ENCODE data around the gene AP2B1. TPM values are rescaled to one million over a fixed set of nuclear protein-coding genes. Genes with fewer than 3 reads are reported as not detected.

Gene AP2B1
- total and polyA plus RNA-seq, 9 of the 15 experiments (the other 6 are each of a cell fraction or from before 2014, with no cell fraction given), result 60.1 to 287 (median 105) TPM

DNA sequence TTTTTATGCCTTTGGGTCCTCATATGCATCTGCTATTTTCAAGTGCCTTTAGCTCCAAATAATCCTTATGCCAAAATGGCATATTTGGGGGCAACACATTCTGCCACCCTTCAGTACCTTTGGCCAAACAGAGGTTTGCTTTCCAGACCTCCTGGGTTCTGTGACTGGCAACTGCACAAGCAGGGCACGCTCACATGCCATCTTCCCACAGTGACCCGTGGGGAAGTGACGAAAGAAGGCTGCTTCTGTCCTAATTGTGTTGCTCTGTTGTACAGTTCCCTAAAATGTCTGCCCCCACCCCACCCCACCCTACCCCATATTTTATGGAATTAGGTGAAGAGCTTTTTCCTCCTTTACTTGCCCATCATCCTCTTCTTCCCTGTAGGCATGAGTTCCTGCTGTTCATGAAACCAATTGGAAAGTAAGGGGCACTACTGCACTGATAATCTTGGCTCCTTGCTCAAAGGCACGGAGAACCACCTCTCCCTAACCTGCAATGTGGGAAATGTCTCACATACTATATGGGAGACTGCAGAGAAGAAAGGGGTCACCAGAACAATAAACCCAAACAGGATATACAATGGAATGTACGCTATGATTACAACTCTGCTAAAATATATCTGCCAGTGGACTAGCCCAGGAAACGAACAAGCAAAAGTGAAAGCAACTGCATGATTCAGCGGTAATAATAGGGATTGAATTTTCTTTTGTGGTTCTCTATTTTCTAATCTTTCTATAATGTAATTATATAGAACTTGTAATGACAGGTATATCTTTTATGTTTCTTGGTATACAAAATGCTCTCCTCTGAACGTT lies 46.3 kb upstream of the AP2B1 start (continued):
- TF ChIP-seq BACH1 (tag; IDR thresholded peaks at IDR 0.05) (peak; percentile 32; the same call in 1 of the 2 replicates), ZBTB8A (IDR thresholded peaks at IDR 0.05; ENCODE audit: partially characterized antibody) (no peak), RFX7 (CRISPR knock-in tag; IDR thresholded peaks at IDR 0.05) (no peak), GABPA (tag; conservative IDR thresholded peaks at IDR 0.05; ENCODE audit: low read depth) (0 out of 2 replicates have a peak, but pooled peaks have one; percentile 32), MTA3 (IDR thresholded peaks at IDR 0.05; ENCODE audit: borderline replicate concordance) (0 out of 2 replicates have a peak, but pooled peaks have one; percentile 34), NR2C2 (CRISPR knock-in tag; IDR thresholded peaks at IDR 0.05) (no peak), NR2C2 (tag; IDR thresholded peaks at IDR 0.05) (peak; percentile 34), DPF2 (IDR thresholded peaks at IDR 0.05) (peak; percentile 53; the same call in 1 of the 2 replicates)
- TF ChIP-seq, protein P1, sequence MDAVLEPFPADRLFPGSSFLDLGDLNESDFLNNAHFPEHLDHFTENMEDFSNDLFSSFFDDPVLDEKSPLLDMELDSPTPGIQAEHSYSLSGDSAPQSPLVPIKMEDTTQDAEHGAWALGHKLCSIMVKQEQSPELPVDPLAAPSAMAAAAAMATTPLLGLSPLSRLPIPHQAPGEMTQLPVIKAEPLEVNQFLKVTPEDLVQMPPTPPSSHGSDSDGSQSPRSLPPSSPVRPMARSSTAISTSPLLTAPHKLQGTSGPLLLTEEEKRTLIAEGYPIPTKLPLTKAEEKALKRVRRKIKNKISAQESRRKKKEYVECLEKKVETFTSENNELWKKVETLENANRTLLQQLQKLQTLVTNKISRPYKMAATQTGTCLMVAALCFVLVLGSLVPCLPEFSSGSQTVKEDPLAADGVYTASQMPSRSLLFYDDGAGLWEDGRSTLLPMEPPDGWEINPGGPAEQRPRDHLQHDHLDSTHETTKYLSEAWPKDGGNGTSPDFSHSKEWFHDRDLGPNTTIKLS (IDR thresholded peaks at IDR 0.05; ENCODE audit: borderline replicate concordance, low read depth), result no peak
- TF ChIP-seq, protein P2, sequence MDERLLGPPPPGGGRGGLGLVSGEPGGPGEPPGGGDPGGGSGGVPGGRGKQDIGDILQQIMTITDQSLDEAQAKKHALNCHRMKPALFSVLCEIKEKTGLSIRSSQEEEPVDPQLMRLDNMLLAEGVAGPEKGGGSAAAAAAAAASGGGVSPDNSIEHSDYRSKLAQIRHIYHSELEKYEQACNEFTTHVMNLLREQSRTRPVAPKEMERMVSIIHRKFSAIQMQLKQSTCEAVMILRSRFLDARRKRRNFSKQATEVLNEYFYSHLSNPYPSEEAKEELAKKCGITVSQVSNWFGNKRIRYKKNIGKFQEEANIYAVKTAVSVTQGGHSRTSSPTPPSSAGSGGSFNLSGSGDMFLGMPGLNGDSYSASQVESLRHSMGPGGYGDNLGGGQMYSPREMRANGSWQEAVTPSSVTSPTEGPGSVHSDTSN (CRISPR knock-in tag; IDR thresholded peaks at IDR 0.05; ENCODE audit: low read depth), result no peak
- TF ChIP-seq, protein P2 (tag; conservative IDR thresholded peaks at IDR 0.05; ENCODE audit: low read depth), result peak; percentile 13; the same call in 1 of the 2 replicates
- TF ChIP-seq, protein P3, sequence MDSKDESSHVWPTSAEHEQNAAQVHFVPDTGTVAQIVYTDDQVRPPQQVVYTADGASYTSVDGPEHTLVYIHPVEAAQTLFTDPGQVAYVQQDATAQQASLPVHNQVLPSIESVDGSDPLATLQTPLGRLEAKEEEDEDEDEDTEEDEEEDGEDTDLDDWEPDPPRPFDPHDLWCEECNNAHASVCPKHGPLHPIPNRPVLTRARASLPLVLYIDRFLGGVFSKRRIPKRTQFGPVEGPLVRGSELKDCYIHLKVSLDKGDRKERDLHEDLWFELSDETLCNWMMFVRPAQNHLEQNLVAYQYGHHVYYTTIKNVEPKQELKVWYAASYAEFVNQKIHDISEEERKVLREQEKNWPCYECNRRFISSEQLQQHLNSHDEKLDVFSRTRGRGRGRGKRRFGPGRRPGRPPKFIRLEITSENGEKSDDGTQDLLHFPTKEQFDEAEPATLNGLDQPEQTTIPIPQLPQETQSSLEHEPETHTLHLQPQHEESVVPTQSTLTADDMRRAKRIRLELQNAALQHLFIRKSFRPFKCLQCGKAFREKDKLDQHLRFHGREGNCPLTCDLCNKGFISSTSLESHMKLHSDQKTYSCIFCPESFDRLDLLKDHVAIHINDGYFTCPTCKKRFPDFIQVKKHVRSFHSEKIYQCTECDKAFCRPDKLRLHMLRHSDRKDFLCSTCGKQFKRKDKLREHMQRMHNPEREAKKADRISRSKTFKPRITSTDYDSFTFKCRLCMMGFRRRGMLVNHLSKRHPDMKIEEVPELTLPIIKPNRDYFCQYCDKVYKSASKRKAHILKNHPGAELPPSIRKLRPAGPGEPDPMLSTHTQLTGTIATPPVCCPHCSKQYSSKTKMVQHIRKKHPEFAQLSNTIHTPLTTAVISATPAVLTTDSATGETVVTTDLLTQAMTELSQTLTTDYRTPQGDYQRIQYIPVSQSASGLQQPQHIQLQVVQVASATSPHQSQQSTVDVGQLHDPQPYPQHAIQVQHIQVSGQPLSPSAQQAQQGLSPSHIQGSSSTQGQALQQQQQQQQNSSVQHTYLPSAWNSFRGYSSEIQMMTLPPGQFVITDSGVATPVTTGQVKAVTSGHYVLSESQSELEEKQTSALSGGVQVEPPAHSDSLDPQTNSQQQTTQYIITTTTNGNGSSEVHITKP (IDR thresholded peaks at IDR 0.05; ENCODE audit: partially characterized antibody), result peak; percentile 81
- TF ChIP-seq, protein P4, sequence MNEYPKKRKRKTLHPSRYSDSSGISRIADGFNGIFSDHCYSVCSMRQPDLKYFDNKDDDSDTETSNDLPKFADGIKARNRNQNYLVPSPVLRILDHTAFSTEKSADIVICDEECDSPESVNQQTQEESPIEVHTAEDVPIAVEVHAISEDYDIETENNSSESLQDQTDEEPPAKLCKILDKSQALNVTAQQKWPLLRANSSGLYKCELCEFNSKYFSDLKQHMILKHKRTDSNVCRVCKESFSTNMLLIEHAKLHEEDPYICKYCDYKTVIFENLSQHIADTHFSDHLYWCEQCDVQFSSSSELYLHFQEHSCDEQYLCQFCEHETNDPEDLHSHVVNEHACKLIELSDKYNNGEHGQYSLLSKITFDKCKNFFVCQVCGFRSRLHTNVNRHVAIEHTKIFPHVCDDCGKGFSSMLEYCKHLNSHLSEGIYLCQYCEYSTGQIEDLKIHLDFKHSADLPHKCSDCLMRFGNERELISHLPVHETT (CRISPR knock-in tag; conservative IDR thresholded peaks at IDR 0.05 in 1 of 2, IDR thresholded peaks at IDR 0.05 in 1 of 2), result peak in 1 of 2 experiments; percentile 37; a peak in 1 of 4 replicates
- TF ChIP-seq, protein P5, sequence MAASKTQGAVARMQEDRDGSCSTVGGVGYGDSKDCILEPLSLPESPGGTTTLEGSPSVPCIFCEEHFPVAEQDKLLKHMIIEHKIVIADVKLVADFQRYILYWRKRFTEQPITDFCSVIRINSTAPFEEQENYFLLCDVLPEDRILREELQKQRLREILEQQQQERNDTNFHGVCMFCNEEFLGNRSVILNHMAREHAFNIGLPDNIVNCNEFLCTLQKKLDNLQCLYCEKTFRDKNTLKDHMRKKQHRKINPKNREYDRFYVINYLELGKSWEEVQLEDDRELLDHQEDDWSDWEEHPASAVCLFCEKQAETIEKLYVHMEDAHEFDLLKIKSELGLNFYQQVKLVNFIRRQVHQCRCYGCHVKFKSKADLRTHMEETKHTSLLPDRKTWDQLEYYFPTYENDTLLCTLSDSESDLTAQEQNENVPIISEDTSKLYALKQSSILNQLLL (CRISPR knock-in tag; IDR thresholded peaks at IDR 0.05; ENCODE audit: borderline replicate concordance), result no peak

Measured in K562 (cell line).